Pancreas (tissue), 10 donors: ENCODE data around the gene PSMA7. TPM values are rescaled to one million over a fixed set of nuclear protein-coding genes. Genes with fewer than 3 reads are reported as not detected.
A peak's percentile ranks its signal among the peaks of the same experiment; 100 is the strongest.

Experiments used
- ATAC-seq, 4 donors: fragments of 200-7000 bp; cut with Tn5 transposase; one replicate each; pipeline versions ENCODE4 v1.8.0 to v1.9.1; 2020; ENCODE audit warnings: mild to moderate bottlenecking in 4 of 4, moderate library complexity in 4 of 4
- DNase-seq, 6 donors: peaks; one replicate each; pipeline ENCODE4 v3.0.0-alpha.2; 2020
- FAIRE-seq: peaks from 2 replicates; lab custom pipeline; 2012; peaks lifted over from hg19 to GRCh38; lab: Jason Lieb, UNC
- H3K27ac ChIP-seq, 4 donors: fragments of 200-600 bp; sonication (generic); 1 replicate in 3 of 4; 2 replicates in 1 of 4; pipeline versions ENCODE4 v1.5.0 to v1.8.0; 2020
- H3K27me3 ChIP-seq, 4 donors: fragments of 200-600 bp; one replicate each; pipeline ENCODE4 v1.8.0; 2021
- H3K36me3 ChIP-seq, 3 donors: fragments of 200-600 bp; sonication (generic) in 1 of 3; one replicate each; pipeline versions ENCODE4 v1.5.0 to v1.8.0; 2020 to 2021
- H3K4me1 ChIP-seq, 3 donors: fragments of 200-600 bp; one replicate each; pipeline ENCODE4 v1.8.0; 2021
- H3K4me3 ChIP-seq, 4 donors: fragments of 200-600 bp; sonication (generic) in 2 of 4; one replicate each; pipeline versions ENCODE4 v1.5.0 to v1.8.0; 2020 to 2021
- H3K9me3 ChIP-seq, 4 donors: fragments of 200-600 bp; one replicate each; pipeline ENCODE4 v1.8.0; 2021
- CTCF ChIP-seq, 4 donors: fragments of 200-600 bp; sonication (generic) in 3 of 4; IDR thresholded peaks; one replicate each; pipeline versions ENCODE4 v1.5.0 to v1.8.0; 2021; ENCODE audit warnings: antibody characterized with exemption in 4 of 4
- WGBS, 2 donors: extraction: QIAGEN DNeasy Blood & Tissue Kit; methylation state at CpG; one replicate each; pipeline ENCODE4 v1.1.7; 2013; 5-methylcytosine and 5-hydroxymethylcytosine counted together
- intact Hi-C, 3 donors: fragments of 100-400 bp; cut with DNase I; formaldehyde crosslinking; loops; one replicate each; pipeline versions ENCODE4 v1.11.1 to v1.14.2; 2022
- polyA plus RNA-seq, 2 donors: library from polyadenylated mRNA; stranded (reverse); fragments of 200-250 nt; gene quantifications; one replicate each; pipeline ENCODE4 v1.2.3, GENCODE V29; 2013
- total RNA-seq, 6 donors: library from RNA; stranded (reverse); fragmentation: NEBNext Ultra II Directional in 4 of 6; extraction: Animal tissue kit (Norgen Biotek cat#: 25700) in 4 of 6; gene quantifications; one replicate each; pipeline versions ENCODE4 v1.2.1 to v1.2.4, GENCODE V29; 2021 to 2023
- donor health status: healthy with polysubstance abuse.
- donor health status: DM: no; HTN: no; CAD: no; lungs with moderate emphysema.
- donor health status: DM: no; HTN: no; CAD: no.
- donor health status: control.
- donor health status: control.
- donor health status: Bipolar disorder and iron deficiency.
- donor health status: DM: yes; HTN: yes; CAD: no.
- donor health status: DM: no; HTN: no; CAD: no.
- donor health status: DM: no; HTN: no; CAD: no.
- donor health status: DM: yes; HTN: yes; CAD: no.

PSMA7 gene
- total and polyA plus RNA-seq, 8 donors, result 55.6 to 119 (median 74.3) TPM

GRCh38 chr20:62176866-62177265, 33.7 kb upstream of the PSMA7 start:
- ATAC-seq (no peak), DNase-seq (peak in 2 of 6 donors; percentile 13 to 14), FAIRE-seq (no peak)
- Histone ChIP-seq H3K36me3 (peaks cover 0 to 20% (median 7%) of the 10 kb centered on the region in 3 donors), H3K4me1 (peaks cover 0 to 1% (median 0%) of the 10 kb centered on the region in 3 donors), H3K4me3 (no peak overlapping the region), H3K27ac (no peak overlapping the region), H3K9me3 (no peaks in the 10 kb centered on the region), H3K27me3 (no peaks in the 10 kb centered on the region)
- TF ChIP-seq CTCF (IDR thresholded peaks at IDR 0.05), result no peak
- WGBS, 2 donors, result 91 to 94% methylated on average over 15 of the region's 15 CpGs
- intact Hi-C loops, result loop anchor here in 1 of 3 donors (10.0 kb wide), 1 partner anchor 208 kb away; the partner anchor contains the start of gene RPS21

GRCh38 chr20:62175711-62176110, 32.5 kb upstream of the PSMA7 start:
- no peak for TF ChIP-seq CTCF (IDR thresholded peaks at IDR 0.05)
- H3K27ac ChIP-seq, result no peak overlapping the region
- intact Hi-C loops, result loop anchor here in 1 of 3 donors (10.0 kb wide), 1 partner anchor 209 kb away; the partner anchor contains the start of gene RPS21
- no peak for ATAC-seq
- peaks cover 0 to 20% (median 7%) of the 10 kb centered on the region in 3 donors for H3K36me3 ChIP-seq
- no peak for FAIRE-seq
- WGBS, 2 donors, result 92 to 93% methylated on average over 10 of the region's 10 CpGs
- no peaks in the 10 kb centered on the region for H3K4me1 ChIP-seq
- no peak overlapping the region for H3K4me3 ChIP-seq
- DNase-seq, result peak in 2 of 6 donors; percentile 5 to 31
- H3K27me3 ChIP-seq, result no peaks in the 10 kb centered on the region
- no peaks in the 10 kb centered on the region for H3K9me3 ChIP-seq

GRCh38 chr20:62174870-62175624, 31.9 kb upstream of the PSMA7 start:
- intact Hi-C loops, result loop anchor here in 1 of 3 donors (10.0 kb wide), 1 partner anchor 210 kb away; the partner anchor contains the start of gene RPS21
- no peak for FAIRE-seq
- 97 to 99% methylated on average over 26 of the region's 26 CpGs for WGBS, 2 donors

GRCh38 chr20:62174021-62174804, 31.0 kb upstream of the PSMA7 start:
- no peaks in the 10 kb centered on the region for H3K9me3 ChIP-seq
- intact Hi-C loops, result loop anchor here in 1 of 3 donors (10.0 kb wide), 1 partner anchor 211 kb away; the partner anchor contains the start of gene RPS21
- DNase-seq (peak in 2 of 6 donors; percentile 12 to 39), FAIRE-seq (no peak), ATAC-seq (no peak)
- no peaks in the 10 kb centered on the region for H3K4me1 ChIP-seq
- no peak overlapping the region for H3K4me3 ChIP-seq
- peaks cover 0 to 25% (median 7%) of the 10 kb centered on the region in 3 donors for H3K36me3 ChIP-seq
- no peak for TF ChIP-seq CTCF (IDR thresholded peaks at IDR 0.05)
- H3K27ac ChIP-seq, result no peak overlapping the region
- WGBS, 2 donors, result 95 to 96% methylated on average over 28 of the region's 28 CpGs
- H3K27me3 ChIP-seq, result no peaks in the 10 kb centered on the region

More at GRCh38 chr20:62174870-62175624, 31.9 kb upstream of the PSMA7 start:
- TF ChIP-seq CTCF (IDR thresholded peaks at IDR 0.05), result no peak
- no peaks in the 10 kb centered on the region for H3K4me1 ChIP-seq
- peaks cover 0 to 20% (median 7%) of the 10 kb centered on the region in 3 donors for H3K36me3 ChIP-seq
- ATAC-seq (no peak), DNase-seq (peak in 2 of 6 donors; percentile 18 to 25)
- no peaks in the 10 kb centered on the region for H3K27me3 ChIP-seq
- no peak overlapping the region for H3K4me3 ChIP-seq
- H3K9me3 ChIP-seq, result no peaks in the 10 kb centered on the region
- H3K27ac ChIP-seq, result no peak overlapping the region
